ENCODE data around the gene GPD1. TPM values are rescaled to one million over a fixed set of nuclear protein-coding genes. Genes with fewer than 3 reads are reported as not detected.

The GPD1 gene
- total RNA-seq, 1 donor from 2014 or later = 12.2 TPM

- no peak overlapping the region for H3K4me3 ChIP-seq
- H3K4me1 ChIP-seq = peaks cover 0 to 19% of the 10 kb centered on the region in 2 donors
- no peak for TF ChIP-seq CTCF (IDR thresholded peaks at IDR 0.05)
Observed at GRCh38 chr12:50119387-50119786, 15.6 kb downstream of the GPD1 start.

GRCh38 chr12:50120521-50120920 is 16.7 kb downstream of the GPD1 start:
- Histone ChIP-seq H3K36me3 (peaks cover 29 to 43% of the 10 kb centered on the region in 2 donors), H3K27me3 (no peaks in the 10 kb centered on the region), H3K27ac (no peak overlapping the region), H3K4me1 (peaks cover 4 to 22% of the 10 kb centered on the region in 2 donors), H3K9me3 (no peaks in the 10 kb centered on the region), H3K4me3 (no peak overlapping the region)
- intact Hi-C loops (cut with DNase I) = no loop called here
- no peak for TF ChIP-seq CTCF (IDR thresholded peaks at IDR 0.05)
- no peak for DNase-seq (ENCODE audit: low spot score in 2 of 2)

More at GRCh38 chr12:50119387-50119786, 15.6 kb downstream of the GPD1 start:
- H3K27ac ChIP-seq = peak overlapping the region in 1 of 2 donors; percentile 5
- H3K9me3 ChIP-seq = no peaks in the 10 kb centered on the region
- H3K36me3 ChIP-seq = peaks cover 29 to 44% of the 10 kb centered on the region in 2 donors
- H3K27me3 ChIP-seq = no peaks in the 10 kb centered on the region
- intact Hi-C loops (cut with DNase I) = no loop called here
- peak in 1 of 2 donors; percentile 42 for DNase-seq (ENCODE audit: low spot score in 2 of 2)

GRCh38 chr12:50120953-50121352 is 17.1 kb downstream of the GPD1 start:
- H3K36me3 ChIP-seq = peaks cover 29 to 39% of the 10 kb centered on the region in 2 donors
- H3K9me3 ChIP-seq = no peaks in the 10 kb centered on the region
- DNase-seq (ENCODE audit: low spot score in 2 of 2) = no peak
- TF ChIP-seq CTCF (IDR thresholded peaks at IDR 0.05) = no peak
- intact Hi-C loops (cut with DNase I) = no loop called here
- no peak overlapping the region for H3K4me3 ChIP-seq
- no peaks in the 10 kb centered on the region for H3K27me3 ChIP-seq
- peaks cover 6 to 22% of the 10 kb centered on the region in 2 donors for H3K4me1 ChIP-seq
- no peak overlapping the region for H3K27ac ChIP-seq

GRCh38 chr12:50121641-50122040 is 17.8 kb downstream of the GPD1 start:
- no peak for DNase-seq (ENCODE audit: low spot score in 2 of 2)
- no peak for TF ChIP-seq CTCF (IDR thresholded peaks at IDR 0.05)
- H3K9me3 ChIP-seq = no peaks in the 10 kb centered on the region
- no peak overlapping the region for H3K27ac ChIP-seq
- peaks cover 29 to 37% of the 10 kb centered on the region in 2 donors for H3K36me3 ChIP-seq
- H3K4me1 ChIP-seq = peaks cover 6 to 18% of the 10 kb centered on the region in 2 donors
- intact Hi-C loops (cut with DNase I) = no loop called here
- H3K4me3 ChIP-seq = no peak overlapping the region
- H3K27me3 ChIP-seq = no peaks in the 10 kb centered on the region

GRCh38 chr12:50123203-50123602 is 19.4 kb downstream of the GPD1 start:
- Histone ChIP-seq H3K4me1 (peaks cover 6% of the 10 kb centered on the region in 2 donors), H3K36me3 (peaks cover 37 to 50% of the 10 kb centered on the region in 2 donors), H3K27ac (no peak overlapping the region), H3K9me3 (no peaks in the 10 kb centered on the region), H3K27me3 (no peaks in the 10 kb centered on the region), H3K4me3 (no peak overlapping the region)
- intact Hi-C loops (cut with DNase I) = no loop called here
- DNase-seq (ENCODE audit: low spot score in 2 of 2) = no peak
- TF ChIP-seq CTCF (IDR thresholded peaks at IDR 0.05) = no peak

- Histone ChIP-seq H3K36me3 (peaks cover 43 to 60% of the 10 kb centered on the region in 2 donors), H3K27ac (no peak overlapping the region)
- intact Hi-C loops (cut with DNase I) = no loop called here
Observed at GRCh38 chr12:50127546-50127945, 23.7 kb downstream of the GPD1 start.

More at GRCh38 chr12:50127546-50127945, 23.7 kb downstream of the GPD1 start:
- Histone ChIP-seq H3K4me3 (no peak overlapping the region), H3K27me3 (no peaks in the 10 kb centered on the region), H3K4me1 (peaks cover 6 to 13% of the 10 kb centered on the region in 2 donors), H3K9me3 (no peaks in the 10 kb centered on the region)
- no peak for DNase-seq (ENCODE audit: low spot score in 2 of 2)
- no peak for TF ChIP-seq CTCF (IDR thresholded peaks at IDR 0.05)
